Measurements from ENCODE around the gene MMP17. TPM values are rescaled to one million over a fixed set of nuclear protein-coding genes. Genes with fewer than 3 reads are reported as not detected.

Gene MMP17
- total RNA-seq, 2 experiments from 2014 or later: not detected

- Mint-ChIP-seq H3K27ac (no peak overlapping the region), H3K9me3 (ENCODE audit: low read depth) (no peaks in the 10 kb centered on the region), H3K4me1 (no peaks in the 10 kb centered on the region), H3K4me3 (no peak overlapping the region), H3K36me3 (ENCODE audit: low read depth) (no peaks in the 10 kb centered on the region), H3K27me3 (no peaks in the 10 kb centered on the region)
- ATAC-seq: no peak
- CTCF ChIA-PET: no interaction called here
- POLR2A ChIA-PET: no interaction called here
- intact Hi-C loops (cut with DNase I, micrococcal nuclease): no loop called here
- DNase-seq: no peak
These were observed 15.9 kb downstream of the MMP17 start for GRCh38 chr12:131844140-131844539.

- intact Hi-C loops (cut with DNase I, micrococcal nuclease): no loop called here
- H3K4me3 Mint-ChIP-seq: no peak overlapping the region
- H3K36me3 Mint-ChIP-seq (ENCODE audit: low read depth): no peaks in the 10 kb centered on the region
- no peaks in the 10 kb centered on the region for H3K9me3 Mint-ChIP-seq (ENCODE audit: low read depth)
- H3K27ac Mint-ChIP-seq: no peak overlapping the region
- H3K27me3 Mint-ChIP-seq: no peaks in the 10 kb centered on the region
- CTCF ChIA-PET: no interaction called here
- POLR2A ChIA-PET: interaction anchor here (0.5 kb wide), 1 partner anchor 69 kb away, joined by 3 read pairs; no protein-coding TSS in a partner anchor
- no peaks in the 10 kb centered on the region for H3K4me1 Mint-ChIP-seq
- ATAC-seq (no peak), DNase-seq (no peak)
These were observed 16.5 kb downstream of the MMP17 start for GRCh38 chr12:131844656-131845055.

- no peak overlapping the region for H3K4me3 Mint-ChIP-seq
- ChIA-PET POLR2A (no interaction called here), CTCF (no interaction called here)
- no peak for DNase-seq
- H3K4me1 Mint-ChIP-seq: no peaks in the 10 kb centered on the region
- ATAC-seq: no peak
- H3K36me3 Mint-ChIP-seq (ENCODE audit: low read depth): no peaks in the 10 kb centered on the region
- no peak overlapping the region for H3K27ac Mint-ChIP-seq
- intact Hi-C loops (cut with DNase I, micrococcal nuclease): no loop called here
- no peaks in the 10 kb centered on the region for H3K9me3 Mint-ChIP-seq (ENCODE audit: low read depth)
- H3K27me3 Mint-ChIP-seq: no peaks in the 10 kb centered on the region
These were observed 16.9 kb downstream of the MMP17 start for GRCh38 chr12:131845121-131845520.

DNA sequence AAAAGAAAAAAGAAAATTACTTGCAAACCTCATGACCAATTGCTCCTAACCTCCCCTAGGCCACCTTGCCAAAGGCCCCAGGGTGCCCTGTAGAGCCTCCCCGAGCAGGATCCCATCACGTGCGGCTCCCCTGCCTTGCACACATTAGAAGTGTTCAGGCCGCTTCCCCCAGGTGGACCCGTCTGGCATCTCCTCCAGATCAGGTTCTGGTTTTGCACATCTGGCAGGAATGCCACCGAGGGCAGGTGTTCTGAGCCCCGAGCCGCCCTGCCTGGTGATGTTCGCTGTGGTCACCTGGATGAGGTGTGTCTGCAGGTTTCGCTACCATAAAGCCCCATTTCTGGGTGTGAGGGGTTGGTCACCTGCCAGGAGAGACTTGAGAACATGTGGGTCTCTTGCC is 19.3 kb downstream of the MMP17 start:
- intact Hi-C loops (cut with DNase I, micrococcal nuclease): no loop called here

GRCh38 chr12:131848753-131849152 is 20.6 kb downstream of the MMP17 start:
- no peak for ATAC-seq
- H3K4me1 Mint-ChIP-seq: no peaks in the 10 kb centered on the region
- H3K27me3 Mint-ChIP-seq: no peaks in the 10 kb centered on the region
- CTCF ChIA-PET: no interaction called here
- no peaks in the 10 kb centered on the region for H3K9me3 Mint-ChIP-seq (ENCODE audit: low read depth)
- POLR2A ChIA-PET: no interaction called here
- no peak overlapping the region for H3K4me3 Mint-ChIP-seq
- intact Hi-C loops (cut with DNase I, micrococcal nuclease): no loop called here
- no peaks in the 10 kb centered on the region for H3K36me3 Mint-ChIP-seq (ENCODE audit: low read depth)
- no peak for DNase-seq
- no peak overlapping the region for H3K27ac Mint-ChIP-seq

More for the DNA sequence above, 19.3 kb downstream of the MMP17 start:
- Mint-ChIP-seq H3K27me3 (no peaks in the 10 kb centered on the region), H3K36me3 (ENCODE audit: low read depth) (no peaks in the 10 kb centered on the region), H3K4me3 (no peak overlapping the region), H3K4me1 (no peaks in the 10 kb centered on the region), H3K9me3 (ENCODE audit: low read depth) (no peaks in the 10 kb centered on the region), H3K27ac (no peak overlapping the region)
- no peak for ATAC-seq
- no peak for DNase-seq
- POLR2A ChIA-PET: no interaction called here
- CTCF ChIA-PET: no interaction called here

DNA sequence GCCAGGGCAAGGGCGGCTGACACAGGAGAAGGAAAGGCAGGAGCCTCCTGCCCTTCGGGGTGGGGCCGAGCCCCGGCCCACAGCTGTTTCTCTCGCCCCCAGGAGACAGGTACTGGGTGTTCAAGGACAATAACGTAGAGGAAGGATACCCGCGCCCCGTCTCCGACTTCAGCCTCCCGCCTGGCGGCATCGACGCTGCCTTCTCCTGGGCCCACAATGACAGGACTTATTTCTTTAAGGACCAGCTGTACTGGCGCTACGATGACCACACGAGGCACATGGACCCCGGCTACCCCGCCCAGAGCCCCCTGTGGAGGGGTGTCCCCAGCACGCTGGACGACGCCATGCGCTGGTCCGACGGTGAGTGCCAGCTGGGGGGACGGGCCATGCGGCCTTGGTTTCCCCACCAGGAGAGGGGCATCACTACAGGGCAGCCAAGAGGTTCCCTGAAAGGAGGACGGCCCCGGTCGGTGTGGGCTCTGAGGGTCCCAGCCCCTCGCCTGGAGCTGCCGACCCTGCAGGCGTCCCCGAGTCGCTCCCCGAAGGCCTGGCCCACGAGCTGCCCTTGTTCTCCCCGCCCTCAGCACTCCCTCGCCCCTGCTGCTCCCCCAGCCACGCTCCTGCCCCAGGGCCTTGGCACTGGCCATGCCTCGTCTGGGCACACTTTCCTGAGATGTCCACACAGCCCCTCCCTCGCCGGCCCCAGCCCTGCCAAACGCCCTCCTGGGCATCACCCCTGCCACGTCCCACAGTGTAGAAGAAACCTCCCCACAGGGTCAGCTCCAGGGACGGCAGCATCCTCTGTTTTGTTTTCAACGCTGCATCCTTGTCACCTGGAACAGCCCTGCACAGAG is 21.7 kb downstream of the MMP17 start:
- intact Hi-C loops (cut with DNase I, micrococcal nuclease): no loop called here
- no peak for ATAC-seq
- H3K27ac Mint-ChIP-seq: no peak overlapping the region

DNA sequence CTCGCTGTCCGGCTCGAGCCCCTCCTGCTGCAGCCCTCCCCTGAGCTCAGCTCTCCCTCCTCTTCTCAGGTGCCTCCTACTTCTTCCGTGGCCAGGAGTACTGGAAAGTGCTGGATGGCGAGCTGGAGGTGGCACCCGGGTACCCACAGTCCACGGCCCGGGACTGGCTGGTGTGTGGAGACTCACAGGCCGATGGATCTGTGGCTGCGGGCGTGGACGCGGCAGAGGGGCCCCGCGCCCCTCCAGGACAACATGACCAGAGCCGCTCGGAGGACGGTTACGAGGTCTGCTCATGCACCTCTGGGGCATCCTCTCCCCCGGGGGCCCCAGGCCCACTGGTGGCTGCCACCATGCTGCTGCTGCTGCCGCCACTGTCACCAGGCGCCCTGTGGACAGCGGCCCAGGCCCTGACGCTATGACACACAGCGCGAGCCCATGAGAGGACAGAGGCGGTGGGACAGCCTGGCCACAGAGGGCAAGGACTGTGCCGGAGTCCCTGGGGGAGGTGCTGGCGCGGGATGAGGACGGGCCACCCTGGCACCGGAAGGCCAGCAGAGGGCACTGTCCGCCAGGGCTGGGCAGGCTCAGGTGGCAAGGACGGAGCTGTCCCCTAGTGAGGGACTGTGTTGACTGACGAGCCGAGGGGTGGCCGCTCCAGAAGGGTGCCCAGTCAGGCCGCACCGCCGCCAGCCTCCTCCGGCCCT is 22.8 kb downstream of the MMP17 start:
- no peak for DNase-seq

More for the DNA sequence above, 21.7 kb downstream of the MMP17 start:
- no peak for DNase-seq
- CTCF ChIA-PET: no interaction called here
- Mint-ChIP-seq H3K4me3 (no peak overlapping the region), H3K27me3 (no peaks in the 10 kb centered on the region), H3K36me3 (ENCODE audit: low read depth) (no peaks in the 10 kb centered on the region), H3K9me3 (ENCODE audit: low read depth) (no peaks in the 10 kb centered on the region), H3K4me1 (no peaks in the 10 kb centered on the region)
- POLR2A ChIA-PET: no interaction called here

GRCh38 chr12:131851741-131852550 is 23.8 kb downstream of the MMP17 start:
- POLR2A ChIA-PET: no interaction called here
- DNase-seq (no peak), ATAC-seq (no peak)
- H3K4me3 Mint-ChIP-seq: no peak overlapping the region
- intact Hi-C loops (cut with DNase I, micrococcal nuclease): no loop called here
- CTCF ChIA-PET: interaction anchor here (0.6 kb wide), 1 partner anchor 91 kb away, joined by 3 read pairs; no protein-coding TSS in a partner anchor
- H3K27ac Mint-ChIP-seq: no peak overlapping the region
- no peaks in the 10 kb centered on the region for H3K9me3 Mint-ChIP-seq (ENCODE audit: low read depth)
- no peaks in the 10 kb centered on the region for H3K36me3 Mint-ChIP-seq (ENCODE audit: low read depth)
- H3K27me3 Mint-ChIP-seq: peaks cover 5% of the 10 kb centered on the region
- no peaks in the 10 kb centered on the region for H3K4me1 Mint-ChIP-seq

More for the DNA sequence above, 22.8 kb downstream of the MMP17 start:
- Mint-ChIP-seq H3K36me3 (ENCODE audit: low read depth) (no peaks in the 10 kb centered on the region), H3K4me1 (no peaks in the 10 kb centered on the region), H3K27ac (no peak overlapping the region), H3K27me3 (peaks cover under 1% of the 10 kb centered on the region), H3K9me3 (ENCODE audit: low read depth) (no peaks in the 10 kb centered on the region), H3K4me3 (no peak overlapping the region)
- ChIA-PET CTCF (no interaction called here), POLR2A (no interaction called here)
- intact Hi-C loops (cut with DNase I, micrococcal nuclease): no loop called here
- ATAC-seq: no peak

DNA sequence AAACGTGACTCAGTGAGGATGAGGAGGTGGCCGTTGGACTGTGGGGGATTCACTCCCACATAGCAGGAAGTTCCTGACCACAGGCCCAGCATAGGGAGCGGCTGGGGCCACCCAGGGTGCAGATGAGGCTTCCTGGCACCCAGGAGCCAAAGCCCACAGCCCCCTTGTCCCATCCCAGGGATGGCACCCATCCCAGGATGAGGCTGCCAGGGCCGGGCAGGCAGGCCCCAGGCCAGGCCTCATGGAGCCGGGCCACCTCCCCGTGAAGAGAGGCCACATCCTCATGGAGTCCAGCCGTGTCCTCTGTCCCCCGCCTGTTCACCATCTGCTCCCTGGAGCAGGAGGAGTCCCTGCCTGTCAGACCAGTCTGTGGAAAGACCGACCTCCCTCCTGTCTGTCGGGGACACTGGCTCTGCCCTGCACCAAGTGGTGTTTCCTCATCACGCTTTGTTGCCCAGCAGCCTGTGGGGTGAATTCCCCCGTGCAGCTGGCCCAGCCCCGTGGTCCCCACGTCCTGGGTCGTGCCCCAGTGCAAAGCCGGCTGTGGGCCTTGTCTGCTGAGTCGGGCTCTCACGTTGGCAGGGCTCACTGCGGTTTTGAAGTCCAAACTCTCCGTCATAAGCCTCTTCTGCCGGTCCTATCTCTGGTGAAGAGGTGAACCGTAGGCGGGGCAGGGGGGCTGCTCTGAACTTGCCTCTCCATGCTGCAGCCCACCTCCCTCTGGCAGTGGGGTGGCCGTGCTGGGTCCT is 24.5 kb downstream of the MMP17 start:
- Mint-ChIP-seq H3K9me3 (ENCODE audit: low read depth) (no peaks in the 10 kb centered on the region), H3K27me3 (peaks cover 5% of the 10 kb centered on the region), H3K27ac (no peak overlapping the region), H3K4me1 (no peaks in the 10 kb centered on the region), H3K4me3 (no peak overlapping the region), H3K36me3 (ENCODE audit: low read depth) (no peaks in the 10 kb centered on the region)
- ChIA-PET POLR2A (no interaction called here), CTCF (no interaction called here)
- ATAC-seq (no peak), DNase-seq (no peak)
- intact Hi-C loops (cut with DNase I, micrococcal nuclease): no loop called here

- ATAC-seq (no peak), DNase-seq (no peak)
- CTCF ChIA-PET: interaction anchor here (0.7 kb wide), 1 partner anchor 40 kb away, joined by 3 read pairs; no protein-coding TSS in a partner anchor
- Mint-ChIP-seq H3K36me3 (ENCODE audit: low read depth) (no peaks in the 10 kb centered on the region), H3K9me3 (ENCODE audit: low read depth) (no peaks in the 10 kb centered on the region), H3K4me3 (no peak overlapping the region), H3K27me3 (peaks cover 5% of the 10 kb centered on the region), H3K27ac (no peak overlapping the region), H3K4me1 (no peaks in the 10 kb centered on the region)
- intact Hi-C loops (cut with DNase I, micrococcal nuclease): no loop called here
- POLR2A ChIA-PET: no interaction called here
These were observed 25.9 kb downstream of the MMP17 start for GRCh38 chr12:131853832-131854797.
